ENCODE data around the gene NOS1AP.

The NOS1AP gene

GRCh38 chr1:162373541-162374260, 304.2 kb downstream of the NOS1AP start:
- no peak for TF ChIP-seq EZH2phosphoT487 (IDR thresholded peaks at IDR 0.05; ENCODE audit: borderline replicate concordance)
- TF ChIP-seq, protein P1, sequence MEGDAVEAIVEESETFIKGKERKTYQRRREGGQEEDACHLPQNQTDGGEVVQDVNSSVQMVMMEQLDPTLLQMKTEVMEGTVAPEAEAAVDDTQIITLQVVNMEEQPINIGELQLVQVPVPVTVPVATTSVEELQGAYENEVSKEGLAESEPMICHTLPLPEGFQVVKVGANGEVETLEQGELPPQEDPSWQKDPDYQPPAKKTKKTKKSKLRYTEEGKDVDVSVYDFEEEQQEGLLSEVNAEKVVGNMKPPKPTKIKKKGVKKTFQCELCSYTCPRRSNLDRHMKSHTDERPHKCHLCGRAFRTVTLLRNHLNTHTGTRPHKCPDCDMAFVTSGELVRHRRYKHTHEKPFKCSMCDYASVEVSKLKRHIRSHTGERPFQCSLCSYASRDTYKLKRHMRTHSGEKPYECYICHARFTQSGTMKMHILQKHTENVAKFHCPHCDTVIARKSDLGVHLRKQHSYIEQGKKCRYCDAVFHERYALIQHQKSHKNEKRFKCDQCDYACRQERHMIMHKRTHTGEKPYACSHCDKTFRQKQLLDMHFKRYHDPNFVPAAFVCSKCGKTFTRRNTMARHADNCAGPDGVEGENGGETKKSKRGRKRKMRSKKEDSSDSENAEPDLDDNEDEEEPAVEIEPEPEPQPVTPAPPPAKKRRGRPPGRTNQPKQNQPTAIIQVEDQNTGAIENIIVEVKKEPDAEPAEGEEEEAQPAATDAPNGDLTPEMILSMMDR (conservative IDR thresholded peaks at IDR 0.05; ENCODE audit: low read length), result no peak
- H3K9ac ChIP-seq (ENCODE audit: low read depth, low read length, poor library complexity, severe bottlenecking), result no peak overlapping the region
- H3K36me3 ChIP-seq (ENCODE audit: insufficient read depth, low read length), result no peaks in the 10 kb centered on the region
- no peak overlapping the region for H2AFZ ChIP-seq (ENCODE audit: low read length)
- H3K4me3 ChIP-seq (ENCODE audit: low read length, poor library complexity, severe bottlenecking), result no peak overlapping the region
- peaks cover 25% of the 10 kb centered on the region for H3K4me1 ChIP-seq (ENCODE audit: insufficient read depth, low read length, poor library complexity, severe bottlenecking)
- H3K9me3 ChIP-seq (ENCODE audit: insufficient read depth, low read depth, low read length), result no peaks in the 10 kb centered on the region
- no peaks in the 10 kb centered on the region for H4K20me1 ChIP-seq (ENCODE audit: insufficient read depth, low read length, poor library complexity, severe bottlenecking)
- H3F3A ChIP-seq (ENCODE audit: low read depth), result no peaks in the 10 kb centered on the region
- no peaks in the 10 kb centered on the region for H3K9me2 ChIP-seq (replicated peaks; ENCODE audit: low read depth, low read length)
- peak overlapping the region; percentile 57 for H3K4me2 ChIP-seq (ENCODE audit: low read depth, low read length, poor library complexity, severe bottlenecking)
- no peaks in the 10 kb centered on the region for H3K27me3 ChIP-seq (ENCODE audit: insufficient read depth, low read length, poor library complexity, severe bottlenecking)
- H3K79me2 ChIP-seq (ENCODE audit: insufficient read depth, low read length), result no peaks in the 10 kb centered on the region

DNA sequence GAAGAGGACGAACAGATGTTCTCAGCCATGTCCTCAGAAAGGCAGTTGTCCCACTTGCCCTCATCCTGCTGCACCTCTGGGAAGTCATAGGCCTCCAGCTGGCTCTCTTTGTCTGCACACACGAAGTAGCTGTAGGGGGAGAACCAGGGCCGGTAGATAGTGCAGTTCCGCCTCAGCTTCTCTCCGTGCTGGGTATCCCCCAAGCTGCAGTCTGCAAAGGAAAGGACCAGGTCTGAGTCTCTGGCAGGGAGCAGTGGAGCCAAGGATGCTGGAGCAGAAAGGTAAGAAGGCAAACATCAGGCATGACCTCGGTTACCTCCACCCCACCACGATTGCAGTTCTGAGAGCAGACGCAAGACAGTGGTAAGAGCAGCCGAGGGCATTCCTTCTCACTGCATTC, 304.9 kb downstream of the NOS1AP start:
- no peak overlapping the region for H3K9ac ChIP-seq (ENCODE audit: low read depth, low read length, poor library complexity, severe bottlenecking)
- TF ChIP-seq EZH2phosphoT487 (IDR thresholded peaks at IDR 0.05; ENCODE audit: borderline replicate concordance), result no peak
- TF ChIP-seq, protein P1 (conservative IDR thresholded peaks at IDR 0.05; ENCODE audit: low read length), result no peak
- no peaks in the 10 kb centered on the region for H3K9me3 ChIP-seq (ENCODE audit: insufficient read depth, low read depth, low read length)
- H3K4me1 ChIP-seq (ENCODE audit: insufficient read depth, low read length, poor library complexity, severe bottlenecking), result peaks cover 25% of the 10 kb centered on the region
- H3K27me3 ChIP-seq (ENCODE audit: insufficient read depth, low read length, poor library complexity, severe bottlenecking), result no peaks in the 10 kb centered on the region
- H3K4me3 ChIP-seq (ENCODE audit: low read length, poor library complexity, severe bottlenecking), result no peak overlapping the region
- H3F3A ChIP-seq (ENCODE audit: low read depth), result no peaks in the 10 kb centered on the region
- no peaks in the 10 kb centered on the region for H3K79me2 ChIP-seq (ENCODE audit: insufficient read depth, low read length)
- no peaks in the 10 kb centered on the region for H4K20me1 ChIP-seq (ENCODE audit: insufficient read depth, low read length, poor library complexity, severe bottlenecking)
- H3K9me2 ChIP-seq (replicated peaks; ENCODE audit: low read depth, low read length), result no peaks in the 10 kb centered on the region
- H3K4me2 ChIP-seq (ENCODE audit: low read depth, low read length, poor library complexity, severe bottlenecking), result no peak overlapping the region
- H3K36me3 ChIP-seq (ENCODE audit: insufficient read depth, low read length), result no peaks in the 10 kb centered on the region
- no peak overlapping the region for H2AFZ ChIP-seq (ENCODE audit: low read length)

GRCh38 chr1:162375463-162375862, 306.0 kb downstream of the NOS1AP start:
- no peaks in the 10 kb centered on the region for H3K27me3 ChIP-seq (ENCODE audit: insufficient read depth, low read length, poor library complexity, severe bottlenecking)
- no peaks in the 10 kb centered on the region for H3K9me3 ChIP-seq (ENCODE audit: insufficient read depth, low read depth, low read length)
- no peaks in the 10 kb centered on the region for H3K36me3 ChIP-seq (ENCODE audit: insufficient read depth, low read length)
- peaks cover 25% of the 10 kb centered on the region for H3K4me1 ChIP-seq (ENCODE audit: insufficient read depth, low read length, poor library complexity, severe bottlenecking)
- H3K79me2 ChIP-seq (ENCODE audit: insufficient read depth, low read length), result no peaks in the 10 kb centered on the region
- no peak overlapping the region for H2AFZ ChIP-seq (ENCODE audit: low read length)
- TF ChIP-seq EZH2phosphoT487 (IDR thresholded peaks at IDR 0.05; ENCODE audit: borderline replicate concordance), result no peak
- TF ChIP-seq, protein P1 (conservative IDR thresholded peaks at IDR 0.05; ENCODE audit: low read length), result no peak
- no peak overlapping the region for H3K4me3 ChIP-seq (ENCODE audit: low read length, poor library complexity, severe bottlenecking)
- no peak overlapping the region for H3K9ac ChIP-seq (ENCODE audit: low read depth, low read length, poor library complexity, severe bottlenecking)
- no peaks in the 10 kb centered on the region for H4K20me1 ChIP-seq (ENCODE audit: insufficient read depth, low read length, poor library complexity, severe bottlenecking)
- no peaks in the 10 kb centered on the region for H3K9me2 ChIP-seq (replicated peaks; ENCODE audit: low read depth, low read length)
- H3K4me2 ChIP-seq (ENCODE audit: low read depth, low read length, poor library complexity, severe bottlenecking), result no peak overlapping the region
- H3F3A ChIP-seq (ENCODE audit: low read depth), result no peaks in the 10 kb centered on the region
